H1 (cell line): ENCODE measurements around the gene MLPH. TPM values are rescaled to one million over a fixed set of nuclear protein-coding genes. Genes with fewer than 3 reads are reported as not detected.

ENCODE experiments used
- CTCF ChIA-PET: fragments of 300-600 bp; sonication (Branson Sonifier 250); formaldehyde crosslinking; loops from one replicate; lab custom pipeline; 2021; ENCODE audit not compliant: partially characterized antibody; lab: Charles Lee
- POLR2A ChIA-PET: fragments of 300-600 bp; sonication (Branson Sonifier 250); formaldehyde crosslinking; loops from one replicate; lab custom pipeline; 2021; ENCODE audit warnings: inconsistent platforms; ENCODE audit not compliant: partially characterized antibody; lab: Charles Lee
- DNase-seq, 2 experiments: peaks; one replicate each; pipeline versions ENCODE4 v3.0.0 to v3.0.0-alpha.2; 2010 to 2022; ENCODE audit warnings: low spot score in 2 of 2, low read depth in 1 of 2, mixed read lengths in 1 of 2
- FAIRE-seq: peaks from 2 replicates; lab custom pipeline; 2011; peaks lifted over from hg19 to GRCh38; lab: Jason Lieb, UNC
- H2AFZ ChIP-seq: 2 replicates; pipeline ENCODE4 v1.8.1; 2012; ENCODE audit warnings: low read length, inconsistent platforms
- H2AK5ac ChIP-seq: 2 replicates; pipeline ENCODE4 v1.6.1; 2013; ENCODE audit warnings: low read depth, low read length
- H2BK120ac ChIP-seq: replicated peaks from 2 replicates; pipeline ENCODE3; 2013; ENCODE audit warnings: low read depth, low read length, inconsistent platforms
- H2BK12ac ChIP-seq: 2 replicates; pipeline ENCODE4 v1.6.1; 2013; ENCODE audit warnings: low read depth, low read length
- H2BK15ac ChIP-seq: 2 replicates; pipeline ENCODE4 v1.6.1; 2013; ENCODE audit warnings: low read length
- H2BK20ac ChIP-seq: 2 replicates; pipeline ENCODE4 v1.6.1; 2013; ENCODE audit warnings: low read length
- H2BK5ac ChIP-seq: 2 replicates; pipeline ENCODE4 v1.6.1; 2013; ENCODE audit warnings: low read depth, low read length
- H3K14ac ChIP-seq: 2 replicates; pipeline ENCODE4 v1.6.1; 2013; ENCODE audit warnings: inconsistent platforms; ENCODE audit not compliant: insufficient read length
- H3K18ac ChIP-seq: 2 replicates; pipeline ENCODE4 v1.6.1; 2013; ENCODE audit warnings: low read length; ENCODE audit errors: extremely low read depth
- H3K23ac ChIP-seq: 2 replicates; pipeline ENCODE4 v1.6.1; 2013; ENCODE audit warnings: inconsistent platforms; ENCODE audit not compliant: insufficient read length
- H3K23me2 ChIP-seq: 2 replicates; pipeline ENCODE4 v1.6.1; 2013; ENCODE audit warnings: low read depth, low read length
- H3K27ac ChIP-seq: 2 replicates; pipeline ENCODE4 v1.6.1; 2011; ENCODE audit warnings: low read depth, low read length, inconsistent platforms
- H3K27me3 ChIP-seq, 4 experiments: replicated peaks in 1 of 4; 1 replicate in 1 of 4; 2 replicates in 3 of 4; pipeline versions ENCODE4 v1.6.1 to v1.8.1; 2011 to 2013; ENCODE audit warnings: low read length in 3 of 4, mild to moderate bottlenecking in 3 of 4, inconsistent platforms in 2 of 4, mixed read lengths in 2 of 4, moderate library complexity in 1 of 4; ENCODE audit not compliant: control insufficient read depth in 3 of 4, insufficient read depth in 3 of 4; ENCODE audit errors: extremely low read depth in 1 of 4
- H3K36me3 ChIP-seq, 4 experiments: 2 replicates each; pipeline versions ENCODE4 v1.6.1 to v1.8.1; 2011 to 2013; ENCODE audit warnings: mild to moderate bottlenecking in 4 of 4, low read length in 3 of 4, moderate library complexity in 2 of 4, control low read depth in 1 of 4, inconsistent platforms in 1 of 4; ENCODE audit not compliant: insufficient read depth in 4 of 4, control insufficient read depth in 2 of 4
- H3K4ac ChIP-seq: replicated peaks from 2 replicates; pipeline ENCODE3; 2013; ENCODE audit warnings: low read length, low read depth, mixed read lengths, inconsistent platforms; ENCODE audit not compliant: insufficient read length
- H3K4me1 ChIP-seq, 4 experiments: replicated peaks in 1 of 4; 1 replicate in 1 of 4; 2 replicates in 3 of 4; pipeline versions ENCODE4 v1.6.1 to v1.8.1; 2011 to 2013; ENCODE audit warnings: low read length in 3 of 4, inconsistent platforms in 2 of 4, mixed read lengths in 1 of 4; ENCODE audit not compliant: insufficient read depth in 4 of 4, control insufficient read depth in 3 of 4
- H3K4me2 ChIP-seq, 2 experiments: 2 replicates each; pipeline versions ENCODE4 v1.6.1 to v1.8.1; 2011 to 2013; ENCODE audit warnings: low read depth in 2 of 2, low read length in 2 of 2, control low read depth in 1 of 2, inconsistent platforms in 1 of 2, mild to moderate bottlenecking in 1 of 2; ENCODE audit not compliant: insufficient read depth in 1 of 2
- H3K4me3 ChIP-seq, 4 experiments: fragments of 200-600, 300-600 bp in 1 of 4; sonication (generic), shearing (Covaris generic), sonication (Bioruptor Twin) in 1 of 4; 2 replicates each; pipeline versions ENCODE4 v1.5.1 to v1.8.1; 2011 to 2016; ENCODE audit warnings: low read length in 4 of 4, low read depth in 3 of 4, control low read depth in 2 of 4, inconsistent platforms in 2 of 4, mild to moderate bottlenecking in 2 of 4, mixed read lengths in 1 of 4, moderate library complexity in 1 of 4; ENCODE audit not compliant: insufficient read depth in 2 of 4; ENCODE audit errors: extremely low read depth in 1 of 4
- H3K56ac ChIP-seq: replicated peaks from 2 replicates; pipeline ENCODE3; 2013; ENCODE audit warnings: low read depth, mild to moderate bottlenecking, mixed read lengths, low read length, inconsistent platforms; ENCODE audit not compliant: insufficient read length
- H3K79me1 ChIP-seq: 2 replicates; pipeline ENCODE4 v1.6.1; 2013; ENCODE audit warnings: low read depth, low read length, control low read depth
- H3K79me2 ChIP-seq, 2 experiments: 2 replicates each; pipeline versions ENCODE4 v1.6.1 to v1.8.1; 2012 to 2013; ENCODE audit warnings: low read length in 2 of 2, mild to moderate bottlenecking in 2 of 2, inconsistent platforms in 1 of 2; ENCODE audit not compliant: insufficient read depth in 2 of 2, control insufficient read depth in 1 of 2
- H3K9ac ChIP-seq, 4 experiments: replicated peaks in 1 of 4; 1 replicate in 1 of 4; 2 replicates in 3 of 4; pipeline versions ENCODE4 v1.6.1 to v1.8.1; 2011 to 2013; ENCODE audit warnings: low read depth in 3 of 4, low read length in 3 of 4, control low read depth in 2 of 4, mild to moderate bottlenecking in 2 of 4, moderate library complexity in 2 of 4, inconsistent platforms in 1 of 4; ENCODE audit errors: extremely low read depth in 1 of 4
- H3K9me3 ChIP-seq, 2 experiments: 2 replicates each; pipeline versions ENCODE4 v1.6.1 to v1.8.1; 2012 to 2013; ENCODE audit warnings: mild to moderate bottlenecking in 2 of 2, moderate library complexity in 2 of 2, control low read depth in 1 of 2, inconsistent platforms in 1 of 2, low read depth in 1 of 2, low read length in 1 of 2, mixed read lengths in 1 of 2; ENCODE audit not compliant: insufficient read depth in 2 of 2
- H4K20me1 ChIP-seq, 2 experiments: replicated peaks in 1 of 2; 2 replicates each; pipeline versions ENCODE3 to v1.8.1; 2011 to 2013; ENCODE audit warnings: inconsistent platforms in 2 of 2, low read length in 2 of 2, mild to moderate bottlenecking in 1 of 2; ENCODE audit not compliant: insufficient read depth in 2 of 2, control insufficient read depth in 1 of 2
- H4K5ac ChIP-seq: 2 replicates; pipeline ENCODE4 v1.6.1; 2013; ENCODE audit warnings: low read length, low read depth, mixed read lengths, inconsistent platforms; ENCODE audit not compliant: insufficient read length
- H4K8ac ChIP-seq: 2 replicates; pipeline ENCODE4 v1.8.0; 2013; ENCODE audit warnings: mild to moderate bottlenecking, moderate library complexity, low read length, inconsistent platforms; ENCODE audit not compliant: insufficient read depth; ENCODE audit errors: extremely low read depth
- H4K91ac ChIP-seq: replicated peaks from 2 replicates; pipeline ENCODE3; 2013; ENCODE audit warnings: low read length, mixed read lengths, inconsistent platforms; ENCODE audit not compliant: insufficient read length
- ATF2 ChIP-seq: IDR thresholded peaks from 2 replicates; pipeline ENCODE4 v1.6.1; 2012; ENCODE audit warnings: low read length, inconsistent platforms
- CHD2 ChIP-seq: IDR thresholded peaks from 2 replicates; pipeline ENCODE4 v1.6.1; 2012; ENCODE audit warnings: low read length, improper control_type of control experiment
- EP300 ChIP-seq, 2 experiments: IDR thresholded peaks; 1 replicate in 1 of 2; 2 replicates in 1 of 2; pipeline ENCODE4 v1.6.1; 2011 to 2012; ENCODE audit warnings: low read depth in 2 of 2, low read length in 2 of 2, mild to moderate bottlenecking in 2 of 2, borderline replicate concordance in 1 of 2, inconsistent platforms in 1 of 2, moderate library complexity in 1 of 2
- HDAC6 ChIP-seq: IDR thresholded peaks from one replicate; pipeline ENCODE4 v1.7.1; 2012; ENCODE audit warnings: low read depth, mild to moderate bottlenecking, inconsistent platforms, low read length, moderate library complexity
- KDM5A ChIP-seq: fragments of 200-600 bp; IDR thresholded peaks from 2 replicates; pipeline ENCODE4 v1.7.1; 2012; ENCODE audit warnings: mild to moderate bottlenecking, low read length, inconsistent platforms, mixed read lengths
- POU5F1 ChIP-seq: IDR thresholded peaks from 2 replicates; pipeline ENCODE4 v1.6.1; 2011; ENCODE audit warnings: low read depth, mild to moderate bottlenecking, low read length, moderate library complexity
- RBBP5 ChIP-seq: IDR thresholded peaks from 2 replicates; pipeline ENCODE4 v1.7.1; 2012; ENCODE audit warnings: low read depth, mild to moderate bottlenecking, inconsistent platforms, low read length, moderate library complexity, borderline replicate concordance
- RNF2 ChIP-seq: fragments of 200-900, 300-1000 bp; sonication (generic); IDR thresholded peaks from 2 replicates; pipeline ENCODE4 v1.7.1; 2016; ENCODE audit warnings: borderline replicate concordance, low read depth, mild to moderate bottlenecking, antibody characterized with exemption, low read length; ENCODE audit not compliant: poor library complexity, severe bottlenecking; ENCODE audit errors: missing control alignments
- SIX5 ChIP-seq: IDR thresholded peaks from 2 replicates; pipeline ENCODE4 v1.6.1; 2011; ENCODE audit warnings: mild to moderate bottlenecking, low read depth, low read length
- SP4 ChIP-seq: IDR thresholded peaks from 2 replicates; pipeline ENCODE4 v1.6.1; 2012; ENCODE audit warnings: low read length, inconsistent platforms
- SRF ChIP-seq: IDR thresholded peaks from 2 replicates; pipeline ENCODE4 v1.6.1; 2011; ENCODE audit warnings: mild to moderate bottlenecking, low read depth, low read length, moderate library complexity
- WGBS, 2 experiments: shearing (Covaris generic) in 1 of 2; methylation state at CpG; one replicate each; pipeline versions ENCODE4 v1.1.6 to v1.1.7; 2013 to 2015; ENCODE audit warnings: low lambda C conversion rate in 2 of 2, mixed read lengths in 2 of 2, inconsistent platforms in 1 of 2, low coverage in 1 of 2, missing lambda C conversion rate in 1 of 2; ENCODE audit not compliant: insufficient replicate concordance in 2 of 2, insufficient coverage in 1 of 2, insufficient read length in 1 of 2; ENCODE audit errors: extremely low coverage in 1 of 2, missing lambda C conversion rate in 1 of 2; 5-methylcytosine and 5-hydroxymethylcytosine counted together
- polyA plus RNA-seq, 7 experiments: library from polyadenylated mRNA; depleted of rRNA in 3 of 7; stranded (reverse) in 5 of 7; unstranded in 2 of 7; fragments of >200 nt in 5 of 7; fragments of 200-250 nt in 2 of 7; gene quantifications; 1 replicate in 5 of 7; 2 replicates in 1 of 7; 4 replicates in 1 of 7; pipeline versions ENCODE4 v1.2.1 to v1.2.3, GENCODE V29; 2011 to 2013; ENCODE audit warnings: missing spikeins in 2 of 7, mixed read lengths in 2 of 7
- total RNA-seq: library from RNA; stranded (reverse); fragmentation: NEBNext Ultra II Directional; extraction: Animal tissue kit (Norgen Biotek cat#: 25700); gene quantifications from 2 replicates; pipeline ENCODE4 v1.2.1, GENCODE V29; 2021

Gene MLPH
- total and polyA plus RNA-seq, 2 of the 8 experiments (the other 6 are each of a cell fraction or from before 2014, with no cell fraction given), result 12.7 to 17.0 TPM

GRCh38 chr2:237525559-237526157 lies 38.6 kb downstream of the MLPH start:
- Histone ChIP-seq H4K8ac (no peak overlapping the region; the same call in 1 of the 2 replicates), H3K14ac (no peak overlapping the region), H3K23ac (no peak overlapping the region), H3K36me3 (peaks cover 0 to 10% (median 0%) of the 10 kb centered on the region in 4 experiments; a peak in 3 of 8 replicates), H3K4me3 (no peak overlapping the region), H3K27me3 (no peaks in the 10 kb centered on the region), H2BK15ac (no peak overlapping the region), H3K23me2 (no peaks in the 10 kb centered on the region), H3K4me1 (no peaks in the 10 kb centered on the region), H3K18ac (no peak overlapping the region), H3K56ac (no peak overlapping the region), H2BK5ac (no peak overlapping the region), H3K4me2 (no peak overlapping the region), H2BK120ac (no peak overlapping the region), H2AK5ac (no peak overlapping the region), H3K4ac (no peak overlapping the region), H2BK20ac (no peak overlapping the region), H3K27ac (no peak overlapping the region), H2BK12ac (no peak overlapping the region), H3K9me3 (no peaks in the 10 kb centered on the region), H2AFZ (no peak overlapping the region), H3K79me1 (peaks cover 2% of the 10 kb centered on the region; the same call in 1 of the 2 replicates), H4K20me1 (no peaks in the 10 kb centered on the region), H4K91ac (no peak overlapping the region), H3K79me2 (no peaks in the 10 kb centered on the region), H3K9ac (no peak overlapping the region), H4K5ac (no peak overlapping the region)
- 90% methylated on average over 11 of the region's 17 CpGs; no CpG with 5 or more reads in 1 of the 2 experiments for WGBS, 2 experiments
- ChIA-PET POLR2A (interaction anchor here (1.0 kb wide), 1 partner anchor 10 kb away, joined by 3 read pairs; no protein-coding TSS in a partner anchor), CTCF (interaction anchor here (0.6 to 3.9 kb wide), 6 partner anchors 11 to 481 kb away, joined by 3 to 15 read pairs (median 4); no protein-coding TSS in a partner anchor)
- FAIRE-seq, result no peak
- no peak for DNase-seq
- TF ChIP-seq ATF2 (no peak), EP300 (IDR thresholded peaks at IDR 0.05; ENCODE audit: borderline replicate concordance in 1 of 2, low read depth in 2 of 2, low read length in 2 of 2) (no peak), KDM5A (no peak), POU5F1 (no peak), HDAC6 (no peak), CHD2 (no peak), SP4 (no peak), RBBP5 (no peak), SRF (no peak), SIX5 (no peak), RNF2 (no peak)
